NCI-H2107 (cell line): ENCODE results near the gene TMPRSS7.
A peak's percentile ranks its signal among the peaks of the same experiment; 100 is the strongest.
"Not testable (repeated sequence)": the region's sequence is repeated elsewhere in the genome, so short reads cannot be mapped to it uniquely, and the experiment has no call there.

ENCODE experiments used
- DNase-seq: peaks from one replicate; lab custom pipeline; 2025; lab: John Stamatoyannopoulos, UW

The TMPRSS7 gene

GRCh38 chr3:112013058-112013783 lies 21.3 kb upstream of the TMPRSS7 start:
- DNase-seq, result peak; percentile 42

- no peak for DNase-seq
Observed at GRCh38 chr3:112013784-112014143, 20.8 kb upstream of the TMPRSS7 start.

GRCh38 chr3:112017091-112017490 lies 17.4 kb upstream of the TMPRSS7 start:
- DNase-seq, result no peak

- no peak for DNase-seq
Observed at GRCh38 chr3:112018712-112019111, 15.8 kb upstream of the TMPRSS7 start.

GRCh38 chr3:112019716-112020115 lies 14.8 kb upstream of the TMPRSS7 start:
- DNase-seq, result no peak

GRCh38 chr3:112020674-112021085 lies 13.9 kb upstream of the TMPRSS7 start:
- no peak for DNase-seq

- DNase-seq, result no peak
Observed at GRCh38 chr3:112027142-112027541, 7.4 kb upstream of the TMPRSS7 start.

- DNase-seq, result no peak
Observed at GRCh38 chr3:112027826-112028225, 6.7 kb upstream of the TMPRSS7 start.

- no peak for DNase-seq
Observed at GRCh38 chr3:112030901-112031300, 3.6 kb upstream of the TMPRSS7 start.

- no peak for DNase-seq
Observed at GRCh38 chr3:112032098-112032731, 2.3 kb upstream of the TMPRSS7 start.

GRCh38 chr3:112035241-112035640 lies 705 bp downstream of the TMPRSS7 start:
- no peak for DNase-seq

GRCh38 chr3:112037194-112037593 lies 2.7 kb downstream of the TMPRSS7 start:
- DNase-seq, result not testable (repeated sequence)

- DNase-seq, result no peak
Observed at GRCh38 chr3:112038863-112039262, 4.3 kb downstream of the TMPRSS7 start.

GRCh38 chr3:112041321-112041720 lies 6.8 kb downstream of the TMPRSS7 start:
- DNase-seq, result no peak

- peak; percentile 93 for DNase-seq
Observed at GRCh38 chr3:112042842-112043280, 8.3 kb downstream of the TMPRSS7 start.

- DNase-seq, result peak; percentile 94
Observed at GRCh38 chr3:112043621-112044201, 9.2 kb downstream of the TMPRSS7 start.

- no peak for DNase-seq
Observed at GRCh38 chr3:112046599-112046998, 12.1 kb downstream of the TMPRSS7 start.

- no peak for DNase-seq
Observed at GRCh38 chr3:112047264-112047663, 12.7 kb downstream of the TMPRSS7 start.

GRCh38 chr3:112048911-112049310 lies 14.4 kb downstream of the TMPRSS7 start:
- no peak for DNase-seq

GRCh38 chr3:112053229-112053628 lies 18.7 kb downstream of the TMPRSS7 start:
- no peak for DNase-seq

GRCh38 chr3:112056451-112056929 lies 22.0 kb downstream of the TMPRSS7 start:
- no peak for DNase-seq

- no peak for DNase-seq
Observed at GRCh38 chr3:112059497-112059896, 25.0 kb downstream of the TMPRSS7 start.

- DNase-seq, result no peak
Observed at GRCh38 chr3:112061152-112061551, 26.6 kb downstream of the TMPRSS7 start.
